H9 (cell line): Measurements from ENCODE around the gene RAD51. TPM values are rescaled to one million over a fixed set of nuclear protein-coding genes. Genes with fewer than 3 reads are reported as not detected.
A peak's percentile ranks its signal among the peaks of the same experiment; 100 is the strongest.

Experiments
- DNase-seq: peaks from one replicate; pipeline ENCODE4 v3.0.0-alpha.2; 2017
- H2AFZ ChIP-seq: one replicate; pipeline ENCODE4 v1.6.1; 2013; ENCODE audit warnings: mild to moderate bottlenecking, low read length, control low read depth, moderate library complexity
- H2AK5ac ChIP-seq: 2 replicates; pipeline ENCODE4 v1.6.1; 2013; ENCODE audit warnings: low read length, control low read depth, mixed read lengths; ENCODE audit not compliant: insufficient read length
- H2BK120ac ChIP-seq: one replicate; pipeline ENCODE4 v1.6.1; 2013; ENCODE audit warnings: low read depth, mild to moderate bottlenecking, low read length, control low read depth, inconsistent platforms; ENCODE audit not compliant: poor library complexity, severe bottlenecking
- H2BK12ac ChIP-seq: 2 replicates; pipeline ENCODE4 v1.6.1; 2013; ENCODE audit warnings: low read length, control low read depth, mixed read lengths, low read depth; ENCODE audit not compliant: insufficient read length
- H2BK15ac ChIP-seq: 2 replicates; pipeline ENCODE4 v1.6.1; 2013; ENCODE audit warnings: low read depth, low read length, control low read depth
- H2BK20ac ChIP-seq: one replicate; pipeline ENCODE4 v1.6.1; 2013; ENCODE audit warnings: low read depth, mild to moderate bottlenecking, low read length, control low read depth, inconsistent platforms; ENCODE audit not compliant: poor library complexity, severe bottlenecking
- H2BK5ac ChIP-seq: 2 replicates; pipeline ENCODE4 v1.6.1; 2013; ENCODE audit warnings: low read length, control low read depth, mixed read lengths; ENCODE audit not compliant: insufficient read length
- H3K14ac ChIP-seq: 2 replicates; pipeline ENCODE4 v1.6.1; 2013; ENCODE audit warnings: low read length, control low read depth; ENCODE audit not compliant: insufficient read depth
- H3K18ac ChIP-seq: 2 replicates; pipeline ENCODE4 v1.6.1; 2013; ENCODE audit warnings: low read depth, mild to moderate bottlenecking, mixed read lengths, low read length, control low read depth; ENCODE audit not compliant: insufficient read length
- H3K23ac ChIP-seq: 2 replicates; pipeline ENCODE4 v1.6.1; 2013; ENCODE audit warnings: low read length, control low read depth, mixed read lengths, low read depth; ENCODE audit not compliant: insufficient read length
- H3K23me2 ChIP-seq: 2 replicates; pipeline ENCODE4 v1.6.1; 2013; ENCODE audit warnings: low read depth, mild to moderate bottlenecking, mixed read lengths, low read length, control low read depth; ENCODE audit not compliant: insufficient read length, poor library complexity, severe bottlenecking
- H3K27ac ChIP-seq: 2 replicates; pipeline ENCODE4 v1.5.1; 2013; ENCODE audit warnings: low read length, control low read depth, mixed read lengths, low read depth; ENCODE audit not compliant: insufficient read length
- H3K27me3 ChIP-seq: 2 replicates; pipeline ENCODE4 v1.6.1; 2013; ENCODE audit warnings: low read length, control low read depth, inconsistent platforms; ENCODE audit not compliant: insufficient read depth
- H3K4ac ChIP-seq: 2 replicates; pipeline ENCODE4 v1.6.1; 2013; ENCODE audit warnings: low read depth, mild to moderate bottlenecking, control low read depth, inconsistent platforms, low read length, moderate library complexity
- H3K4me1 ChIP-seq: 2 replicates; pipeline ENCODE4 v1.6.1; 2013; ENCODE audit warnings: low read length, control low read depth, inconsistent platforms; ENCODE audit not compliant: insufficient read depth
- H3K4me2 ChIP-seq: 2 replicates; pipeline ENCODE4 v1.6.1; 2013; ENCODE audit warnings: low read length, control low read depth, mixed read lengths; ENCODE audit not compliant: insufficient read length, insufficient read depth
- H3K56ac ChIP-seq: 2 replicates; pipeline ENCODE4 v1.6.1; 2013; ENCODE audit warnings: low read depth, mild to moderate bottlenecking, mixed read lengths, low read length, control low read depth; ENCODE audit not compliant: insufficient read length
- H3K79me1 ChIP-seq: 2 replicates; pipeline ENCODE4 v1.6.1; 2013; ENCODE audit warnings: low read depth, mild to moderate bottlenecking, moderate library complexity, low read length, control low read depth, inconsistent platforms; ENCODE audit not compliant: insufficient read depth, poor library complexity, severe bottlenecking
- H3K79me2 ChIP-seq: 2 replicates; pipeline ENCODE4 v1.6.1; 2013; ENCODE audit warnings: low read length, control low read depth, inconsistent platforms; ENCODE audit not compliant: insufficient read depth
- H3K9ac ChIP-seq: 2 replicates; pipeline ENCODE4 v1.6.1; 2013; ENCODE audit warnings: low read length, control low read depth, mixed read lengths; ENCODE audit not compliant: insufficient read length; ENCODE audit errors: extremely low read depth
- H3K9me3 ChIP-seq: one replicate; pipeline ENCODE4 v1.6.1; 2013; ENCODE audit warnings: low read depth, low read length, inconsistent platforms; ENCODE audit not compliant: control insufficient read depth
- H3T11ph ChIP-seq: one replicate; pipeline ENCODE4 v1.6.1; 2013; ENCODE audit warnings: mild to moderate bottlenecking, low read length, control low read depth, inconsistent platforms
- H4K20me1 ChIP-seq: one replicate; pipeline ENCODE4 v1.6.1; 2013; ENCODE audit not compliant: control insufficient read depth, insufficient read length, insufficient read depth
- H4K5ac ChIP-seq: 2 replicates; pipeline ENCODE4 v1.6.1; 2013; ENCODE audit warnings: low read depth, mild to moderate bottlenecking, mixed read lengths, low read length, control low read depth; ENCODE audit not compliant: insufficient read length
- H4K8ac ChIP-seq: replicated peaks from 2 replicates; pipeline ENCODE4 v1.6.1; 2013; ENCODE audit warnings: low read length, control low read depth, mixed read lengths, low read depth; ENCODE audit not compliant: insufficient read length
- H4K91ac ChIP-seq: 2 replicates; pipeline ENCODE4 v1.6.1; 2013; ENCODE audit warnings: low read depth, mild to moderate bottlenecking, moderate library complexity, mixed read lengths, low read length, control low read depth; ENCODE audit not compliant: insufficient read length
- H3K27ac Mint-ChIP-seq, 3 experiments: 2 replicates in 2 of 3; 3 replicates in 1 of 3; pipeline ENCODE4 v1.8.0; 2020 to 2021; ENCODE audit warnings: mixed read lengths in 3 of 3, mild to moderate bottlenecking in 1 of 3, moderate library complexity in 1 of 3
- H3K27me3 Mint-ChIP-seq: 2 replicates; pipeline ENCODE4 v1.8.0; 2021; ENCODE audit warnings: low read depth, mild to moderate bottlenecking, moderate library complexity, mixed read lengths
- H3K36me3 Mint-ChIP-seq, 3 experiments: 2 replicates in 2 of 3; 3 replicates in 1 of 3; pipeline ENCODE4 v1.8.0; 2020 to 2021; ENCODE audit warnings: low read depth in 3 of 3, mixed read lengths in 3 of 3; ENCODE audit not compliant: insufficient read depth in 1 of 3
- H3K4me1 Mint-ChIP-seq, 2 experiments: 2 replicates each; pipeline ENCODE4 v1.8.0; 2020; ENCODE audit warnings: mixed read lengths in 2 of 2
- H3K4me3 Mint-ChIP-seq, 2 experiments: 2 replicates in 1 of 2; 3 replicates in 1 of 2; pipeline ENCODE4 v1.8.0; 2020 to 2021; ENCODE audit warnings: mild to moderate bottlenecking in 2 of 2, mixed read lengths in 2 of 2, moderate library complexity in 1 of 2
- H3K9me3 Mint-ChIP-seq, 2 experiments: 2 replicates in 1 of 2; 3 replicates in 1 of 2; pipeline ENCODE4 v1.8.0; 2020; ENCODE audit warnings: mild to moderate bottlenecking in 2 of 2, mixed read lengths in 2 of 2, moderate library complexity in 1 of 2
- CTCF ChIP-seq: fragments of 200-600 bp; sonication (generic); conservative IDR thresholded peaks from 3 replicates; pipeline ENCODE4 v1.8.0; 2021; ENCODE audit warnings: antibody characterized with exemption, mild to moderate bottlenecking
- WGBS: extraction: QIAGEN DNeasy Blood & Tissue Kit; methylation state at CpG from one replicate; pipeline ENCODE4 v1.1.7; 2013; ENCODE audit warnings: missing lambda C conversion rate, low lambda C conversion rate, mixed read lengths; ENCODE audit not compliant: insufficient read length; ENCODE audit errors: extremely low coverage; 5-methylcytosine and 5-hydroxymethylcytosine counted together
- total RNA-seq: library from RNA; stranded (reverse); gene quantifications from 2 replicates; pipeline ENCODE4 v1.2.1, GENCODE V29; 2021

The RAD51 gene
- total RNA-seq, 1 experiment from 2014 or later, result 39.2 TPM

GRCh38 chr15:40768521-40769273, 73.7 kb downstream of the RAD51 start:
- Histone ChIP-seq H2BK5ac (no peak overlapping the region), H3K4me1 (peaks cover 4% of the 10 kb centered on the region; the same call in 1 of the 2 replicates), H3K9me3 (no peaks in the 10 kb centered on the region), H4K8ac (no peak overlapping the region), H2BK20ac (no peak overlapping the region), H4K91ac (no peak overlapping the region), H3K27me3 (no peaks in the 10 kb centered on the region), H3K56ac (no peak overlapping the region), H3K9ac (no peak overlapping the region), H3K23me2 (no peaks in the 10 kb centered on the region), H2AFZ (no peak overlapping the region), H3K27ac (no peak overlapping the region), H2BK12ac (no peak overlapping the region), H3K4me2 (no peak overlapping the region), H3K4ac (no peak overlapping the region), H3K18ac (no peak overlapping the region), H3K23ac (no peak overlapping the region), H3K79me1 (no peaks in the 10 kb centered on the region), H2BK120ac (no peak overlapping the region), H2BK15ac (no peak overlapping the region), H4K5ac (no peak overlapping the region), H2AK5ac (no peak overlapping the region), H4K20me1 (no peaks in the 10 kb centered on the region), H3T11ph (no peak overlapping the region), H3K14ac (no peak overlapping the region; the same call in 1 of the 2 replicates), H3K79me2 (no peaks in the 10 kb centered on the region)
- H3K36me3 Mint-ChIP-seq, result peaks cover 0 to 20% (median 3%) of the 10 kb centered on the region in 3 experiments
- no CpG with 5 or more reads among the region's 21 CpGs for WGBS
- peaks cover 29% of the 10 kb centered on the region in 2 experiments for H3K4me1 Mint-ChIP-seq
- H3K27me3 Mint-ChIP-seq, result no peaks in the 10 kb centered on the region; the same call in 1 of the 2 replicates
- no peak for DNase-seq
- peak overlapping the region in 1 of 3 experiments; percentile 68; a peak in 2 of 7 replicates for H3K27ac Mint-ChIP-seq
- H3K9me3 Mint-ChIP-seq, result no peaks in the 10 kb centered on the region
- no peak for TF ChIP-seq CTCF
- no peak overlapping the region for H3K4me3 Mint-ChIP-seq
